ENCODE results near the gene CAMK2A.

GRCh38 chr5:150317048-150318003 lies 27.8 kb upstream of the CAMK2A start:
- TF ChIP-seq BHLHE40 (IDR thresholded peaks at IDR 0.05; ENCODE audit: low read depth, low read length): peak; percentile 73
- TF ChIP-seq CHD1 (IDR thresholded peaks at IDR 0.05; ENCODE audit: low read depth, low read length): no peak
- TF ChIP-seq, protein P1, sequence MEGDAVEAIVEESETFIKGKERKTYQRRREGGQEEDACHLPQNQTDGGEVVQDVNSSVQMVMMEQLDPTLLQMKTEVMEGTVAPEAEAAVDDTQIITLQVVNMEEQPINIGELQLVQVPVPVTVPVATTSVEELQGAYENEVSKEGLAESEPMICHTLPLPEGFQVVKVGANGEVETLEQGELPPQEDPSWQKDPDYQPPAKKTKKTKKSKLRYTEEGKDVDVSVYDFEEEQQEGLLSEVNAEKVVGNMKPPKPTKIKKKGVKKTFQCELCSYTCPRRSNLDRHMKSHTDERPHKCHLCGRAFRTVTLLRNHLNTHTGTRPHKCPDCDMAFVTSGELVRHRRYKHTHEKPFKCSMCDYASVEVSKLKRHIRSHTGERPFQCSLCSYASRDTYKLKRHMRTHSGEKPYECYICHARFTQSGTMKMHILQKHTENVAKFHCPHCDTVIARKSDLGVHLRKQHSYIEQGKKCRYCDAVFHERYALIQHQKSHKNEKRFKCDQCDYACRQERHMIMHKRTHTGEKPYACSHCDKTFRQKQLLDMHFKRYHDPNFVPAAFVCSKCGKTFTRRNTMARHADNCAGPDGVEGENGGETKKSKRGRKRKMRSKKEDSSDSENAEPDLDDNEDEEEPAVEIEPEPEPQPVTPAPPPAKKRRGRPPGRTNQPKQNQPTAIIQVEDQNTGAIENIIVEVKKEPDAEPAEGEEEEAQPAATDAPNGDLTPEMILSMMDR (conservative IDR thresholded peaks at IDR 0.05; ENCODE audit: low read depth, low read length): no peak
- peak; percentile 99 for TF ChIP-seq FOS (IDR thresholded peaks at IDR 0.05; ENCODE audit: low read depth, low read length)
- TF ChIP-seq SMC3 (IDR thresholded peaks at IDR 0.05; ENCODE audit: low read depth, low read length): no peak
- TF ChIP-seq MAZ (IDR thresholded peaks at IDR 0.05; ENCODE audit: borderline replicate concordance, low read depth, low read length): peak; percentile 98
- TF ChIP-seq POLR2A (IDR thresholded peaks at IDR 0.05; ENCODE audit: low read depth, low read length): no peak
- TF ChIP-seq CEBPB (IDR thresholded peaks at IDR 0.05; ENCODE audit: low read depth, low read length): 0 out of 2 replicates have a peak, but pooled peaks have one; percentile 9
- TF ChIP-seq MXI1 (IDR thresholded peaks at IDR 0.05; ENCODE audit: borderline replicate concordance, low read depth, low read length): no peak
- TF ChIP-seq, protein P2, sequence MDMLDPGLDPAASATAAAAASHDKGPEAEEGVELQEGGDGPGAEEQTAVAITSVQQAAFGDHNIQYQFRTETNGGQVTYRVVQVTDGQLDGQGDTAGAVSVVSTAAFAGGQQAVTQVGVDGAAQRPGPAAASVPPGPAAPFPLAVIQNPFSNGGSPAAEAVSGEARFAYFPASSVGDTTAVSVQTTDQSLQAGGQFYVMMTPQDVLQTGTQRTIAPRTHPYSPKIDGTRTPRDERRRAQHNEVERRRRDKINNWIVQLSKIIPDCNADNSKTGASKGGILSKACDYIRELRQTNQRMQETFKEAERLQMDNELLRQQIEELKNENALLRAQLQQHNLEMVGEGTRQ (IDR thresholded peaks at IDR 0.05; ENCODE audit: low read depth, low read length): no peak
- peak; percentile 2; the same call in 1 of the 2 replicates for TF ChIP-seq RAD21 (IDR thresholded peaks at IDR 0.05; ENCODE audit: low read length)

Data from IMR-90 (cell line).